CD4-positive, alpha-beta T cell treated with Interleukin-21 for 1 hour (primary cell): ENCODE data around the gene EFCAB6.

Experiments used
- DNase-seq: peaks from one replicate; pipeline ENCODE4 v3.0.0-alpha.2; 2020

The EFCAB6 gene

DNA sequence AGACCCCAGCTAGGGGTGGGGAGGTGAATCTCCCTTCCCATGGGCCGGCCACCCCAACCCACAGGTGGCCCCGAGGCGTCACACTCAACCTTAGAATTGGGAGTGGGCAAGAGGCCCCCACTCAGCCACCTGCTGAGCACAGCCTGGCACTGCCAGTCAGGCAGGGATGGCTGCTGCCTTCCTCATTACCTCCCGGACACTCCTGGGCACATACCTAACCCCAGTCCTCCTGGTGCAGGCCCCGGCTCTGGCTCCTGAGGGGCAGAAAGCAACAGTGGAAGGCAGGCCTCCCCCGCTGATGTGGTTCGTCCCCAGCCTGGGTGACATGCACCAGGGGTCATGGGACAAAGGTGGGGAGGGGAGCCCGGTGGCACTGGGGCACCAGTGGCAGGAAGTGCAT is 296.7 kb downstream of the EFCAB6 start:
- DNase-seq: no peak

DNA sequence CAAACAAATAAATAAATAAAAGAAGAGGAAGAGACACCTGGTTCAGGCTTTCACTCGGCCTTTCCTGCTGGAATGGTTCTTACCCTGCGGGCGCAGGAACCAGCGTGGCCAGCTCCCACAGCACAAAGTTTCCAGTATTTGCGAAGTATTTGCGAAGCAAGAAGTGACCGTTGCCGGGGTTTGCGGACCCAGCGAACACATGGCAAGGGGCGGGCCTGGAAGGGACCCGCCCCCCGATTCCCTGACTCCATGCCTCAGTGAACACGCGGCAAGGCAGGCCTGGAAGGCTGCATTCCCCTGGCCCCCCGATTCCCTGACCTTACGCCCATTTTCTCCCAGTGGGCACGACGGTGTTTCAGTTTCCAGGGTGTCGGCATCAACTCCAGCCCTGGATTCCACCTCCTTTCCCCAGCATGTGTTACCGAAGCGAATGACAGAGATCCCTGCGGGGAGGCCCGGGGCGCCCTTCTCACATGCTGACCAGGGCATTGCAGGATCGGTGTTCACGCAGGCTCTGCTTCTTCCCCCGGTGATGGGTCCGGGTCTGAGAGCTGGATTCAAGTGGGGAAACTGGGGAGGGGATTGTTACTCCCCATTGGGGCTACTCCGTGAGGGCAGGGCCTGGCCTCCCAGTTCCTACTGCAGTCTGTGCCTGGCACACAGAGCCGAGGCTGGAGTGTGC is 297.5 kb downstream of the EFCAB6 start:
- DNase-seq: no peak

DNA sequence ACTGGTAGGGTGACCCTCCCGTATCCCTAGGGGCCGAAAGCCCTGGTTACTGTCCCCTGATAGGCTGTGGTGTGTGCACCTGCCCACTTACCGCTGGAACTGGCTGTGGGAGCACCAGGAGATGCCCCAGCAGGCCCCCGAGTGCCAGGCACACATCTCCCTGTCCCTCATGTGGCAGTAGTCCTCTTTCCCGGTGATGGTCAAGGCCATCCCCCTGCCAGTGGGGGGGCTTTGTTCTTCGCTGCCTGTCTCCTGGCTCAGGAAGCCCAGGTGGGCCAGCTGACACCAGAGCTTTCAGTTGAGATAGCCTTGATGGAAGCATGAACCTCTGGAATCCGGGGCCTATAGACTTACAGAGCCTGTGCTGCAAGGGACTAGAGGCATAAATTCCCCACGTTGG is 299.8 kb downstream of the EFCAB6 start:
- no peak for DNase-seq

DNA sequence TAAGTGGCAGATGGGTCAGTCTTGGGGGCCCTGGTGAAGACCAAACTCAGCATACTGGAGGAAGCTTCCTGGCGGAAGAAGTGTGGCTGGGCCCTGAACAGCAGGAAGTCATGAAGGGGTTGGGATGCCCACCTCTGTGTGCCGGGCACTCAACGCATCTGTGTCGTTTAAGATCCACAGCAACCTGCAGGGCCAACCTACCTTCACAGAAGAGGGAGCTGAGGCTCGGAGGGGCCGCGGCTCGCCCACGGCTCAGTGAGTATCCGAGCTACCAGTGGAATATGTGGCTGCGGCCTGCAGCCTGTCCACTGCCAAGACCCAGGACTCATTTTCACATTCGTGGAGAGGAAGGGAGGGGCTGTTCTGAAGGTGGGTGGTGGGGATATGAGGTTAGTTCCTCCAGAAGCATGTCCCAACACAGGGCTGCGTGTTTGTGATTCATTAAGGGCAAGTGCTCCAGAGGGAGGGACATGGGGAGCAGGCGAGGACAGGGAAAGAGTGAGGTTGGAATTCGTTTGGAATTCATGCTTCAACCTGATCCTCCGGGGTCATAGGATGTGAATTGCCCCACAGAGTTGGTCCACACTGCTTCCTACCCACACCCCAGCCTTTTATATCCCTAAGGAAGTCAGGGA is 300.7 kb downstream of the EFCAB6 start:
- DNase-seq: no peak

DNA sequence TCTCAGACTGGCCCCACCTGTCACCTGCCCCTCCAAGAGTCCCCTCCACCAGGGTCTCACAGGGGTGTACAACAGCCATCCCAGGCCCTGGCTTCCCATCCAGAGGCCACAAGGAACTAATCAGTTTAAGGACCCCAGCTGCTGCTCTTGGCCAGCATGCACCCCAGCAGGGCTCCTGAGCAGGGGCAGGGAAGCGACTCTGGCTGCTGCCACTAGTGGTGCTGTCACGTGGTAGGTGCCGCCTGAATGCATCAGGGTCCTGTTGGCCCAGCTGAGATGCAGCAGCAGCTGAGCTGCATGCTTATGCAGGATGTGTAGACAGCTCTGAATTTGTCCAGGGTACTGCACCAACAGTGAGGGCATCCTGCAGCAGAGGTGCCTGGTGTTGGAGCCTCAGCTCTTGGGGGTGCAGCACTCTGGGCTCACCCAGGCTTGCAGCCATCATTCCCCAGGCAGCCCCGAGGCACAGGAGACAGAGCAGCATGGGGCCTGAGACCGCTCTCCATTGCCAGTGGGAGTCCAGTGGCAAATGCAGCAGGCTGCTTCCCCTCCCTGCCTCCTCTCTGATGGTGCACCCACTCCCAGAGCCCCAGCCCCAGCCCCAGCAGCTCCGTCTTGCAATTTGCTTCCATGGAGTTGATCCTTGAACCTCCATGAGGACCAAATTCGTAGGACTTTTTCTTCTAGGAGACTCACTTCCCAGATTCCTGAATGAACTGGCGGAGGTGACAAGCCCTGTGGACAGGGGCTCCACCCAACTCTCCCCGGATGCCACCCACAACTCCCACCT is 301.6 kb downstream of the EFCAB6 start:
- DNase-seq: no peak

DNA sequence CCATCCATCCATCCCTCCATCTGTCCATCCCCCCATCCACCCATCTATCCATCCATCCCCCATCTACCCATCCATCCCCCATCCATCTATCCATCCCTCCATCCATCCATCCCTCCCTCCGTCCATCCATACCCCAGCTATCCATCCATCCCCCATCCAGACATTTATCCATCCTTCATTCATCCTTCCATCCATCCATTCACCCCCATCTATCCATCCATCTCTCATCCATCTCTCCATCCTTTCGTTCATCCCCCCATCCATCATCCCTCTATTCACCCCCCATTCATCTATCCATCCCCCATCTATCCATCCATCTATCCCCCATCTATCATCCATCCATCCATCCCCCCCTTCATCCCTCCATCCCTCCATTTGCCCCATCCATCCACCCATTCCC is 302.8 kb downstream of the EFCAB6 start:
- DNase-seq: no peak

DNA sequence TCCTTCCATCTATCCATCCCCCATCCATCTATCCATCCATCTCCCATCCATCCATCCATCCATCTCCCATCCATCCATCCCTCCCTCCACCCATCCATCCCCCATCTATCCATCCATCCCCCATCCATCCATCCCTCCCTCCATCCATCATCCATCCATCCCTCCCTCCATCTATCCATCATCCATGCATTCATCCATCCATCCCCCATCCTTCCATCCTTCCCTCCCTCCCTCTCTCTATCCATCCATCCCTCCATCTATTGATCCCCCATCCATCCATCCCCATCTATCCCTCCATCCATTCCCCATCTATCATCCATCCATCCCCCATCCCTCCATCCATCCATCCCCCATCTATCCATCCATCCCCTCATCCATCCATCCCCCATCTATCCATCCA is 303.6 kb downstream of the EFCAB6 start:
- DNase-seq: no peak

DNA sequence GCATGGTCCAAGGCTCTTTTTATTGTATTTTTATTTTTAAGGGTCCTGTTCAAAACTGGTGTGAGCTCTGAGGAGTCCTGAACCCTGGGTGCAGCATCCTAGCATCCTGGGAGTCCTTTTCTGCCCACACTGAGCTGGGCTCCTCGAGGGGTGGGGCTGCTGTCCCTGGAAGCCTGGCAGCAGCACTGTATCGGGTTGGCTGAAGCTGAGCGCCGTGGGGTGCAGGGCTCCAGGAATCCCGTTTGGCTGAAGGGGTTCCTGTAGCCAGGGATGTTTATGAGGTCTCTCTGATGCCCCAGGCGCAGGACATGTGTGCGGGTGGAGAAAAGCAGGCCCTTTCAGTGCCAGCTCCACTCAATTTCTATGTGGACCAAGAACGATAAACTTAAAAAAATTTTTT is 304.9 kb downstream of the EFCAB6 start:
- DNase-seq: no peak

DNA sequence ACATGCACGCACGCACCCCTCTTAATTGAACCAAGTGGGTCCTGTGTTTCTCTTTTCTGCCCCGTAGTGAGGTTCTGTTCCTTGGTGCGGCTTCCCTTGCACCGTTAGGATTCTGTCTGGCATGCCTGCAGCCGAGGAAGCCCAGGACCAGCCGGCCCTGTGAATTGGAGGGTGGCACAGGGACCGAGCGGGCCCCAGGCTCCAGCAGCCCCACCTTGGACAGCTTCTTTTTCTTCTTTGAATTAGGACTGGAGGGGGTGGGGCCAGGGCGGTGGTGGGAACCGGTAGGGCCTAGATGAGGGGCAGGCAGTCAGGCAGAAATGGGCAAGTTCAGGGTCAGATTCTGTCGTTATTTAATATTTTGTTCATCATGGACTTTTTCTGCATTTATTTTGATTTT is 305.6 kb downstream of the EFCAB6 start:
- DNase-seq: no peak

DNA sequence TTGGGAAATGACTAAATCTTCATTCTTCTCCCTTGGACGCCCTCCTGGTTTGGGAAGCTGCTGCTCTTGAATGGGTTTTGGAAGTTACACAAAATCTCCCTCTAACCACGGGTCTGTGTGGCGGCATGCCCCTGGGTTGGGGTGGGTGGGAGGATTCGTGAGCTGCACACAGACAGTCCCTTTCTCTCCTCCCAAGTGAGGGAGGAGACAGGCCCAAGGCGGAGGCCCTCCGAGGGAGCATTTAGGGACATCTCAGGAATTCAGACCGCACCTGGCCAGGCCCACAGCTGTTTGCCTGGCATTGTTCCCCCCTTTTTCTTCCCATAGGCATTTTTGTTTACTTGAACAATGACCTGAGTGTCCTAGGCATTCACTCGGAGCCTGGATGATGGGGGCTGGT is 306.2 kb downstream of the EFCAB6 start:
- no peak for DNase-seq

DNA sequence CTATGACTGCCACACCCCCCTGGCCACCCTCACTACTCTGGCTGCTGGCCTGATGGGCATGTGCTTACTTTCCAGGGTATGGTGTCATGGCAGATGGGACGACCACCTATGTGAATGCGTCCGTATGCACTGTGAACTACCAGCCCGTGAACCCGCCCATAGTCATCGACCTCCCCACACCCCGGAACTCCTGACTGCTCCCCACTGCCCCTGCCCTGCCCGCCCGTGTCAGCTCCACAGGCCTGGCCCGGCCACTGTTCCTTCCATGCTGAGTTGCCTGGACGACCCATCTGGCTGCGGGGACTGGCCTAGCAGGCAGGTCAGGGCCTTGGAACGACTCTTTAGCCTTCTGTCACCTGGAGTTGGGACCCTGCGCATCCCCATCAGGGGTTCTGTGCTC is 306.7 kb downstream of the EFCAB6 start:
- DNase-seq: no peak

DNA sequence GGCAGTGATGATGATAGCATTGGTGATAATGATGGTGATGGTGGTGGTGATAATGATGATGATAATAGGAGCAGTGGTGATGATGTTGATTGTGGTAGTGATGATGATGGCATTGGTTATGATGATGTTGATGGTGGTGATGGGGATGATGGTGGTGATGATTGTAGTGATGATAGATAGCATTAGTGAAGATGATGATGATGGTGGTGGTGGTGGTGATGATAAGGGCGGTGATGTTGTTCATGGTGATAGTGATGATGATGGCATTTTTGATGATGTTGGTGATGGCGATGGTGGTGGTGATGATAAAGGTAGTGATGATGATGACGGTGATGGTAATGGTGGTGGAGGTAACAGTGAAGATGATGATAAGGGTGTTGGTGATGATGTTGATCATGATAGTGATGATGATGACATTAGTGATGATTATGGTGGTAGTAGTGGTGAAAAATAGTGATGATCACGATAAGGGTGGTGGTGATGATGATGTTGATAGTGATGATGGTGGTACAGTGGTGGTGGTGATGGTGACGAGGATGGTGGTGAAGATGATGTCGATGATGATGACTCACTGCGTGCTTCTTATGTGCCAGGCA is 307.3 kb downstream of the EFCAB6 start:
- no peak for DNase-seq

DNA sequence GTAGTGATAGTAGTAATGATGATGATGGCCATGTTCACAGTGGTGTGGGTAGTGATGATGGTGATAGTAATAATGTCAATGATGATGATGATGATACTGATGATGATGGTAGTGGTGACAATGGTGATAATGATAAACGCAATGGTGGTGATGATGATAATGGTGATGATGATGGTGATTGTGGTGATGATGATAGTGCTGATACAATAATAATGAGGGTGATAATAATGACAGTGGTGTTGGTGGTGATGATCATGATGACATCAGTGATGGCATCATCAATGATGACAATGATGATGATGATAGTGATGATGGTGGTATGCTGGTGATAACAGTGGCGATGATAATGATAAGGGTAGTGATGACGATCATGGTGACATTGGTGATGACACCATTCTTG is 308.0 kb downstream of the EFCAB6 start:
- no peak for DNase-seq

DNA sequence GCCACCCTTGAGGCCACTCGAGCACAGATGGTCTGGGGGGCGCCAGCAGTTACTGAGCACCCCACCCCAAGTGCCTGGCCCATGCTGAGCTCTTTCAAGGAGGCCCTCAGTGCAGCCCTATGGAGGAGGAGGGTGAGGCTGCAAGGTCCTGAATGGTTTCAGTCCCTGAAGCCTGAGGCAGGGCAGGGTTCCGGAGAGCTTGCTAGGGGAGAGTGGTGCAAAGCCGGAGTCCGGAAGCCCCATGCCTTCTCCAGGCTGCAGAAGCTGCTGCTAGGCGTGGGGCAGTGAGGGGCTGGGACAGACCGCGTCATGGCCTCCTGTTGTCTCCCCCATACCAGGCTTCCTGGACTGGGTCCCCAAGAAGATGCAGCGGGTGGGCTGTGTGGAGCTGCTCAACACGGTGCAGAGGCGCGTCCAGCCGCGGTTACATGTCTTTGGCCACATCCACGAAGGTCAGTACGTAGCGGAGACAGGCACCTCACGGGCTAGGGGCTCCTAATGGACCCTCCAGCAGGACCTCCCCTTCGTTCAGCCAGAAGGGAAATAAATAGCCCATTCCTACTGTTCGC is 309.7 kb downstream of the EFCAB6 start:
- no peak for DNase-seq

DNA sequence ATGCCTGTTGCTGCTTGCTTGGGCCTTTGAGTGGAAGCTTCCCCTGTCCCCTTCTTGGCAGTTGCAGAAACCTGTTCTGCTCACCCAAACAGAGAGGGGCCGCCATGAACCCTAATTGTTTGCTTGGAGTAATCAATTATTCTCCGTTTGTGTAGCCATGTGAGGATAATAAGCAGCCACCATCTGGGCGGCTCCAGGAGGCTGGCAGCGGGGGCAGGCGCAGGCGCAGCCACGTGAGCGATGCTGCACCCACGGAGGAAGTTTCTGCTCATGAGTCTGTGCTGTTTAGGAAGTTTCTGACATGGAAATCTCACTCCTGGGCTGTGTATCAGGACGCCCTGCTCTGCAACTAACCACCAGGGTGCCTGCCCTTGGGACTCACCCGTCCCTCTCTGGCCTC is 310.2 kb downstream of the EFCAB6 start:
- no peak for DNase-seq

DNA sequence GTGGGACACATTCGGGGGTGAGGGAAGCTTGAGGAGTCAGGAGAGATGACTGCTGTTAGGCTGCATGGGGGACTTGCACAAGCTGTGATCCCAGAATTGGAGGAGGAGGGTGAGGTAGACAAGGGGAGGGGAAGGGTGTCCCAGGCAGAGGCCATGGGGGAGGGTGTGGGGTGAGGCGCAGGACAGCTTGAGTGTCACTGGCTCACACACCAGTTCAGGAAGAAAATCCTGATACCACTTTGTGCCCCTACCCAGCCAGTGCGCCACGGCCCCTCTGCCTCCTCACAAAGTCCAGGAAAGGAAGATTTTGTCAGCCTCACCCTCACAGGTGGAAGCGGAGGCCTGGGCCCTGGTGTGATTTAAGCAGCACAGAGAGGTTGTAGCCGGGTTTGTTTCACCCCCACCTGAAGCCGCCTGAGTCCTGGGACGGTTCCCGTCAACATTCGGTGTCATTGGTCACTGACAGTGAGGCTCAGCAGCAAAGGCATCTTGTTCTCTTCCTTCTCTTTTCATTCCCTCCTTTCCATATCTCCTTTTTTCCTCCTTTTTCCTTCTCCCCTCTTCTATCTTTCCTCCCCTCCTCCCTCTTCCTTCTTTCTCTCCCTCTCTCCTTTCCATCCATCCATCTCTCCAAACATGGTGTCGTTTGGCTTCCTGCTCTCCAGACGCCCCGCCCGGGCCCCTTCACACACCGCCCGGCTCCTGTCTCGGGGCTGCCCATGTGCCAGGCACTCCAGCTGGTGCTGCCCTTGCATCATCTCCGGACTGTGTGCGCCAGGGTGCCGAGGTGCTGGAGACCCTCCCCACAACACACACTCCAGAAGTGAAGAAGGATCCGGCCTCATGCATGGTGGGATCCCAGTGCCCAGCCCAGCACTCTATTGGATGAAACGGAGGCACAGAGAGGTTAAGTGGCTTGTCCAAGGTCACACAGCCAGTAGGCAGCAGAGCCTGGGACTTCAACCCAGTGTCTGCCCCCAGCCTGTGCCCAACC is 311.0 kb downstream of the EFCAB6 start:
- DNase-seq: no peak

DNA sequence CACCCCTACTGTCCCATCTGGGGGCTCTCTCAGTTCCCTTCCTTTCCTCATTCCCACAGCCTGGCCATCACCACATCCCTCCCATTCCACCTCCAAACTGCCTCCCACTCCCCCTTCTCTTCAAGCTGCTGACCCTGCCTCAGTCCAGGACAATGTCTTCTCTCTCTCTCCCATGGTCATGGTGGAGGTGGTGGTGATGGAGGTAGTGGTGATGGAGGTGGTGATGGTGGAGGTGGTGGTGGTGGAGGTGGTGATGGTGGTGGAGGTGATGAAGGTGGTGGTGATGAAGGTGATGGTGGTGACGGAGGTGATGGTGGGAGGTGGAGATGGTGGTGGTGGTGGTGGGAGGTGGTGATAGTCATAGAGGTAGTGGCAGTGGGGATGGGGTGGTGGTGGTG is 313.2 kb downstream of the EFCAB6 start:
- DNase-seq: no peak

DNA sequence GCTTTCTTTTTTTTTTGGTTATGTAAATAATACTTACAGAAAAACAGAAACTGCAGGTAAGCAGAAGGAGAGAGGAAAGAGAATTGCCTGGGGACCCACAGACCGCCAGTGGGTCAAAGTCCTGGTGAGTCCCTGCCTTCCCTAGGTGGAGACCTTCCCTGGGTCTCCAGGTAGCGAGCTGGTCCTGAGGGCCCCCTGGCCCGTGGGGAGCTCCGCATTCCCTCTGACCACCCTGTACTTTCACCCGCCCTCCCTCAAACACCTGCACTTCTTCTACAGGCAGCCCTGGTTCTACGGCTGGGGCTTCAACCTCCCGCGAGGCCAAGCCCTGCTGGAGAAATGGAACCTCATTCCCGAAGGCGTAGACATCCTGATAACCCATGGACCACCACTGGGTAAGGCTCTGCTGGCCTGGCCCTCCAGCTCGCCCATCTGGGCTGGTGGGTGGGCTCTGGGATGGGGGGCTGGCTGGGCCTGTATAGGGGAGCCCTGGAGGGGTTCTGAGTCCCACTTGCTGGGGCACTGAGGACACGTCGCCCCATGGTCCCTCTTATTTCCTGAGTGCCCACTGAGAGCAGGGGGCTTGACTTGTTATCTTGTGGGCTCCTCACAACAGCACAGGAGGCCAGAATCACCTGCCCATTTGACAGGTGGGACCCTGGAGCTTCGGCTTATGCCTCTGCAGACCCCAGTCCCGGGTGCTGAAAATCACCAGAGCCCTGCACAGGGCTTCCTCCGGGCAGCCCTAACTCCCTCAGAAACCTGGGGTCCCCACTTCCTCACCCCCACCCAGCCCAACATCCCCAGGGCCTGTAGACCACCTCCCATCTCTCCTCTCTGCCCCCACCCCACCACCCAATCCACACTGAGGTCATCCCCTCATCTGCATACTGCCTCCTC is 313.9 kb downstream of the EFCAB6 start:
- DNase-seq: no peak

DNA sequence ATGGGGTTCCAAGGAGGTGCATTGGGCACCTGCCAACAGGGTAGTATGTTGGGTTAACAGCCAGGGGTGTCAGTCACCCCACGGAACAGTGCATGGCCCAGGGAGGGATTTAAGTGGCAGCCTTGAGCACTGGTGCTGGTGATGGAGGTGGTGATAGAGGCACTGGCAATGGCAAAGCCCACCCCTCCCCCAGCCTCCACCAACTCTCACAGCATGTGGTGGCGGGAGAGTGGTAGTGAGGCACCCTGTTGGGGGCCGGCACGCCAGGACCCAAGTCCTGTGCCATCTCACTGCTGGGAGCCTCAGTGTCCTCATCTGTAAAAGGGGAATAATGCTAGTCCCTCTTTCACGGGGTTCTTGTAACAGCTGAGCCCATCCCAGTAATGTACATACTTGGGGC is 318.8 kb downstream of the EFCAB6 start:
- DNase-seq: no peak

DNA sequence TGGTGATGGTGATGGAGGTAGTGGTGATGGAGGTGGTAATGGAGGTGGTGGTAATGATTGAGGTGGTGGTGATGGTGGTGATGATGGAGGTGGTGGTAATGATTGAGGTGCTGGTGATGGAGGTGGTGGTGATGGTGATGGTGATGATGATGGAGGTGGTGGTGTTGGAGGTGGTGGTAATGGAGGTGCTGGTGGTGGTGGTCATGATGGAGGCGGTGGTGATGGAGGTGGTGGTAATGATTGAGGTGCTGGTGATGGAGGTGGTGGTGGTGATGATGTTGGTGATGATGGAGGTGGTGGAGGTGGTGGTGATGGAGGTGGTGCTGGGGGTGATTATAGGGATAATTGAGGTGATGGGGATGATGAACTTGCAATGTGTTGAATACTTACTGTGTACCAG is 320.4 kb downstream of the EFCAB6 start:
- DNase-seq: no peak

DNA sequence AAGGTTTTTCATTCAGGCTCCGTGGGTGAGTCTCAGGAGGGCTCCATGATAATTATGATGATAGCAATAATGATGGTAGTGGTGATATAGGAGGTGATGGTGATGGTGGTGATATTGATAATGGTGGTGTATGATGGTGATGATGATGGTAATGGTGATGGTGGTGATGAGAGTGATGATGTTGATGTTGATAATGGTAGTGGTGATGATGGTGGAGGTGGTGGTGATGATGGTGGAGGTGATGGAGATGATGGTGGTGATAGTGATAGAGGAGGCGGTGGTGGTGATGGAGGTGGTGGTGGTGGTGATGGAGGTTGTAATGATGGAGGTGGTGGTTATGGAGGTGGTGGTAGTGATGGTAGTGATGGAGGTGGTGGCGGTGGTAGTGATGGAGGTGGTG is 320.9 kb downstream of the EFCAB6 start:
- no peak for DNase-seq
